NB4 (cell line): ENCODE measurements around the gene F8.
"Not testable (repeated sequence)": the region's sequence is repeated elsewhere in the genome, so short reads cannot be mapped to it uniquely, and the experiment has no call there.

ENCODE experiments used
- CTCF ChIP-seq: IDR thresholded peaks from one replicate; pipeline ENCODE4 v1.5.1; 2012; ENCODE audit warnings: low read depth, low read length
- MAX ChIP-seq: IDR thresholded peaks from 2 replicates; pipeline ENCODE4 v1.6.1; 2011; ENCODE audit warnings: low read depth, low read length
- MYC ChIP-seq: IDR thresholded peaks from 2 replicates; pipeline ENCODE4 v1.6.1; 2011; ENCODE audit warnings: low read depth, low read length
- POLR2A ChIP-seq: IDR thresholded peaks from 2 replicates; pipeline ENCODE4 v1.6.1; 2011; ENCODE audit warnings: mild to moderate bottlenecking; ENCODE audit not compliant: insufficient read length; ENCODE audit errors: extremely low read depth

DNA sequence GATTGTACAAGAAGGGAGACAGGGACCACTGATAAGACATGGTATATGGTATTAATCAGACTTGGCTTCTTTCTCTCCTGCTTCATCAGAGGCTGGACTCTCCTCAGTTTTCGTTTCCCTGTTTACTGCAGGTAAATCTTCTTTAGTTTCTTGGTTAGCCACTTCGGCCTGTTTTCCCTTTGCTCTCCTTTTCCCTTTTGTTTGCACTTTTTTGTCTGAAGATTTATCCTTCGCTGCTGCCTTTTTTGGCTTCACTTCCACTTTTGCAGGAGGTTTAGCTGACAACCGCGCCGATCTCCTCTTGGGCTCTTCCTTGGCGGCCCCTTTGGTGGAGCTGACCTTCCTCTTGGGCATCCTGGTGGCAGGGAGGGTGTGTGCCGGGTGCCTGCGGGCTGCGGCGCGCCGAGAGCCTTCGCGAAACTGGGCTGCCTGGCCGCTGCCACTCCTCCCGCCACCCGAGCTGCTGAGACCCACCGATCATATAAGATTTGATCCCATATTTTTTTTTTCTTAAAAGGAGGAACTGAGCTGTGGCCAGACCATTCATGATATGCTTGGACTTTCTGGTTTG, 205.4 kb downstream of the F8 start:
- TF ChIP-seq CTCF, MAX, POLR2A, MYC: not testable (repeated sequence)
